ENCODE results near the gene ID2. TPM values are rescaled to one million over a fixed set of nuclear protein-coding genes. Genes with fewer than 3 reads are reported as not detected.

The ID2 gene
- total RNA-seq, 1 donor = 168 TPM

DNA sequence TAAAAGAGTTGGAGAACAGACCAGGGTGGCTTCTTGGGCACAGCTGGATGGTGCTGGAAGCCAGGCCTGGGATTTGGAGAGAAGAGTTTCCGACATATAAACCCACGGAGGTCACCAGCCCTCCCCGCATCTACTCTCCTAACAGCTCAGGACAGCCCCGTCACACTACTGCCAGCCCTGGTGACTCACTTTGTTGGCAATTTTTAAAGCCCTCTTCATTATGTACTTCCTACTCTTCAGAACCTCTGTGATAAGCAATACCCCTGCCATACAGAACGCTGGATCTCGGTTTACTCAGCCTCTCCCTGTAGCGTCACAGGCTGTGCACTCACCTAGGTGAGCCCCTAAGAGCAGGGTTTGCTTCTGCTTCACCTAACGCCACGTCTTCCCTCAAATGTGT, 48.1 kb downstream of the ID2 start:
- H3K79me2 ChIP-seq (ENCODE audit: insufficient read depth, low read length) = no peaks in the 10 kb centered on the region

DNA sequence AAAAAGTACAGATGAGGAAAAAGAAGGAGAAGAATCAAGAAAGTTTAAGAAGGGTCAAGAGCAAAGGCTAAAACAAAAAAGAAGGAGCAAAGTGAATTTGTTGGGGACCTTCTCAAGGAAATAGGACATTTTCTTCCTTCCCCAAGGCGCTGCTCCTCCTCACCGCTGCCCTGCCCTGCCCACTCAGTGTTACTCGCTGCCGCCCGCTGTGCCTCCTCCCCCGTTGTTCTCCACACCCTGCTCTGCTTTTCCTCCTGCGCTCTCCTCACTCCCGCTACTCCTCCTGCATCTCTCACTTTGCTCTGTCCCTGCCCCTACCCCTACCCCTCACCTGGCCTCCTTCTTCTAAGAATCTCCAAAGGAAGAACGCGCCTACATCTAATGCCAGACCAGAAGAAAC, 50.7 kb downstream of the ID2 start:
- H3K27ac ChIP-seq (ENCODE audit: low read depth, low read length) = no peak overlapping the region
- DNase-seq (ENCODE audit: insufficient read length, low spot score, missing footprints) = no peak
- peaks cover 62% of the 10 kb centered on the region for H3K36me3 ChIP-seq (ENCODE audit: insufficient read depth, low read length)
- no peaks in the 10 kb centered on the region for H3K4me1 ChIP-seq (ENCODE audit: insufficient read depth, low read length)
- H3K27me3 ChIP-seq (ENCODE audit: insufficient read depth, low read length) = no peaks in the 10 kb centered on the region
- H3K9me3 ChIP-seq (ENCODE audit: low read depth, low read length) = no peaks in the 10 kb centered on the region
- no peak overlapping the region for H2AFZ ChIP-seq (ENCODE audit: low read length)
- H4K20me1 ChIP-seq (ENCODE audit: insufficient read depth, low read length) = no peaks in the 10 kb centered on the region
- no peak overlapping the region for H3K4me3 ChIP-seq (ENCODE audit: insufficient read depth, low read length)
- TF ChIP-seq, protein P1, sequence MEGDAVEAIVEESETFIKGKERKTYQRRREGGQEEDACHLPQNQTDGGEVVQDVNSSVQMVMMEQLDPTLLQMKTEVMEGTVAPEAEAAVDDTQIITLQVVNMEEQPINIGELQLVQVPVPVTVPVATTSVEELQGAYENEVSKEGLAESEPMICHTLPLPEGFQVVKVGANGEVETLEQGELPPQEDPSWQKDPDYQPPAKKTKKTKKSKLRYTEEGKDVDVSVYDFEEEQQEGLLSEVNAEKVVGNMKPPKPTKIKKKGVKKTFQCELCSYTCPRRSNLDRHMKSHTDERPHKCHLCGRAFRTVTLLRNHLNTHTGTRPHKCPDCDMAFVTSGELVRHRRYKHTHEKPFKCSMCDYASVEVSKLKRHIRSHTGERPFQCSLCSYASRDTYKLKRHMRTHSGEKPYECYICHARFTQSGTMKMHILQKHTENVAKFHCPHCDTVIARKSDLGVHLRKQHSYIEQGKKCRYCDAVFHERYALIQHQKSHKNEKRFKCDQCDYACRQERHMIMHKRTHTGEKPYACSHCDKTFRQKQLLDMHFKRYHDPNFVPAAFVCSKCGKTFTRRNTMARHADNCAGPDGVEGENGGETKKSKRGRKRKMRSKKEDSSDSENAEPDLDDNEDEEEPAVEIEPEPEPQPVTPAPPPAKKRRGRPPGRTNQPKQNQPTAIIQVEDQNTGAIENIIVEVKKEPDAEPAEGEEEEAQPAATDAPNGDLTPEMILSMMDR (IDR thresholded peaks at IDR 0.05; ENCODE audit: extremely low read depth, low read depth, low read length) = no peak
- H3K4me2 ChIP-seq (ENCODE audit: insufficient read depth, low read length) = no peak overlapping the region
- H3K79me2 ChIP-seq (ENCODE audit: insufficient read depth, low read length) = no peaks in the 10 kb centered on the region

More for the DNA sequence above, 48.1 kb downstream of the ID2 start:
- H3K9me3 ChIP-seq (ENCODE audit: low read depth, low read length) = no peaks in the 10 kb centered on the region
- no peak overlapping the region for H3K4me3 ChIP-seq (ENCODE audit: insufficient read depth, low read length)
- H2AFZ ChIP-seq (ENCODE audit: low read length) = no peak overlapping the region
- H3K27me3 ChIP-seq (ENCODE audit: insufficient read depth, low read length) = no peaks in the 10 kb centered on the region
- peaks cover 53% of the 10 kb centered on the region for H3K36me3 ChIP-seq (ENCODE audit: insufficient read depth, low read length)
- H4K20me1 ChIP-seq (ENCODE audit: insufficient read depth, low read length) = no peaks in the 10 kb centered on the region
- H3K27ac ChIP-seq (ENCODE audit: low read depth, low read length) = no peak overlapping the region
- no peak overlapping the region for H3K4me2 ChIP-seq (ENCODE audit: insufficient read depth, low read length)
- TF ChIP-seq, protein P1 (IDR thresholded peaks at IDR 0.05; ENCODE audit: extremely low read depth, low read depth, low read length) = no peak
- DNase-seq (ENCODE audit: insufficient read length, low spot score, missing footprints) = peak; percentile 53
- H3K4me1 ChIP-seq (ENCODE audit: insufficient read depth, low read length) = no peaks in the 10 kb centered on the region

Other genes with a start within 250 kb of the ID2 start
- 125 and 134 TPM in 2 replicates for gene KIDINS220, start 155.6 kb downstream of the ID2 start, total RNA-seq